Measurements from ENCODE around the gene CHMP4B.

- TF ChIP-seq, protein P1, sequence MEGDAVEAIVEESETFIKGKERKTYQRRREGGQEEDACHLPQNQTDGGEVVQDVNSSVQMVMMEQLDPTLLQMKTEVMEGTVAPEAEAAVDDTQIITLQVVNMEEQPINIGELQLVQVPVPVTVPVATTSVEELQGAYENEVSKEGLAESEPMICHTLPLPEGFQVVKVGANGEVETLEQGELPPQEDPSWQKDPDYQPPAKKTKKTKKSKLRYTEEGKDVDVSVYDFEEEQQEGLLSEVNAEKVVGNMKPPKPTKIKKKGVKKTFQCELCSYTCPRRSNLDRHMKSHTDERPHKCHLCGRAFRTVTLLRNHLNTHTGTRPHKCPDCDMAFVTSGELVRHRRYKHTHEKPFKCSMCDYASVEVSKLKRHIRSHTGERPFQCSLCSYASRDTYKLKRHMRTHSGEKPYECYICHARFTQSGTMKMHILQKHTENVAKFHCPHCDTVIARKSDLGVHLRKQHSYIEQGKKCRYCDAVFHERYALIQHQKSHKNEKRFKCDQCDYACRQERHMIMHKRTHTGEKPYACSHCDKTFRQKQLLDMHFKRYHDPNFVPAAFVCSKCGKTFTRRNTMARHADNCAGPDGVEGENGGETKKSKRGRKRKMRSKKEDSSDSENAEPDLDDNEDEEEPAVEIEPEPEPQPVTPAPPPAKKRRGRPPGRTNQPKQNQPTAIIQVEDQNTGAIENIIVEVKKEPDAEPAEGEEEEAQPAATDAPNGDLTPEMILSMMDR (IDR thresholded peaks at IDR 0.05): no peak
- TF ChIP-seq EZH2 (IDR thresholded peaks at IDR 0.05; ENCODE audit: borderline replicate concordance, insufficient read depth, low read depth, low read length, poor library complexity, severe bottlenecking): no peak
Measured at GRCh38 chr20:33810259-33810658, 889 bp upstream of the CHMP4B start.

Data from B cell (primary cell).